ENCODE data around the gene IFITM10.

DNA sequence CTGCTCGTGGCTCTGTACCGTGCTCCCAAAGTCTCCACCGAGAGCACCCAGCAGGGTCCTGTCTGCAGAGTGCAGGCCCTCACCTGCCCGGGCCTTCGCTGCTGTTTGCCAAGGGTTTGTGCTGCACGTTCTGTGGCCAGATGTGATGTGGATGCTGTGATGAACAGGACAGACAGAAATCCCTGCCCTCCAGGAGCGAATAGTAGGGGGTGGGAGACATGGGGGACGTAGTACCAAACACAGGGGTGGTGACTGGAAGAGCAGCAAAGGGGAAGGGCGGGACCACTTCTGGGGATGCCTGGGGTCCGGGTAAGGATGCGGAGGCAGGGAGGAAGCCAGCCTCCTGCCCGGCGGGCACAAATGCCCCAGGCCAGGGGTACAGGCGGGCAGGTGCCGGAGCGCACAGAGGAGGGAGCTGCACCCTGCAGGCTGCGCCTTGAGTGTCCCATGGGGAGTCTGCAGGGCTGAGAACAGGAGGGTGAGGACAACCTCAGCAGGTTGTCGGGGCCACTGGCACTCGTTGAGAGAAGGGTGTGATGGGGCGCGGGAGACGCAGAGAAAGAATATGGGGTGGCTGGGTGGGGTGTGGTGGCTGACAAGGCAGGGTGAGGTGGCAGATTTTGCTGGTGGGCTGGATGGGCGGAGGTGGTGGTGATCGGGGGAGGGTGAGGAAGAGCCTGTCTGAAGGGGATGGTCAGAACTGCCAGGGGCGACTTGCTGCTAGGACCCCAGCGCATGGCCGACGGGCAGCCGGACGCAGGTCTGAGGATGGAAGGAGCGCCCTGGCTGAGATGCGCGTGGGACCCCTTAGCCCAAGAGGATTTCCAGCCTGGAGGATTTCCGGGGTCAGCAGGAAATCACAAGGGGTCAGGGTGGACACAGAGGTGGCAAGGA is 29.7 kb upstream of the IFITM10 start:
- TF ChIP-seq, protein P1, sequence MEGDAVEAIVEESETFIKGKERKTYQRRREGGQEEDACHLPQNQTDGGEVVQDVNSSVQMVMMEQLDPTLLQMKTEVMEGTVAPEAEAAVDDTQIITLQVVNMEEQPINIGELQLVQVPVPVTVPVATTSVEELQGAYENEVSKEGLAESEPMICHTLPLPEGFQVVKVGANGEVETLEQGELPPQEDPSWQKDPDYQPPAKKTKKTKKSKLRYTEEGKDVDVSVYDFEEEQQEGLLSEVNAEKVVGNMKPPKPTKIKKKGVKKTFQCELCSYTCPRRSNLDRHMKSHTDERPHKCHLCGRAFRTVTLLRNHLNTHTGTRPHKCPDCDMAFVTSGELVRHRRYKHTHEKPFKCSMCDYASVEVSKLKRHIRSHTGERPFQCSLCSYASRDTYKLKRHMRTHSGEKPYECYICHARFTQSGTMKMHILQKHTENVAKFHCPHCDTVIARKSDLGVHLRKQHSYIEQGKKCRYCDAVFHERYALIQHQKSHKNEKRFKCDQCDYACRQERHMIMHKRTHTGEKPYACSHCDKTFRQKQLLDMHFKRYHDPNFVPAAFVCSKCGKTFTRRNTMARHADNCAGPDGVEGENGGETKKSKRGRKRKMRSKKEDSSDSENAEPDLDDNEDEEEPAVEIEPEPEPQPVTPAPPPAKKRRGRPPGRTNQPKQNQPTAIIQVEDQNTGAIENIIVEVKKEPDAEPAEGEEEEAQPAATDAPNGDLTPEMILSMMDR (IDR thresholded peaks at IDR 0.05): no peak
- TF ChIP-seq EZH2 (IDR thresholded peaks at IDR 0.05; ENCODE audit: borderline replicate concordance, insufficient read depth, low read depth, low read length, poor library complexity, severe bottlenecking): no peak

Measured in B cell (primary cell).